NCI-H2196 (cell line): ENCODE results near the gene AP1M2.

ENCODE experiments used
- DNase-seq: peaks from one replicate; lab custom pipeline; 2025; ENCODE audit not compliant: unreplicated experiment; lab: John Stamatoyannopoulos, UW

Gene AP1M2

DNA sequence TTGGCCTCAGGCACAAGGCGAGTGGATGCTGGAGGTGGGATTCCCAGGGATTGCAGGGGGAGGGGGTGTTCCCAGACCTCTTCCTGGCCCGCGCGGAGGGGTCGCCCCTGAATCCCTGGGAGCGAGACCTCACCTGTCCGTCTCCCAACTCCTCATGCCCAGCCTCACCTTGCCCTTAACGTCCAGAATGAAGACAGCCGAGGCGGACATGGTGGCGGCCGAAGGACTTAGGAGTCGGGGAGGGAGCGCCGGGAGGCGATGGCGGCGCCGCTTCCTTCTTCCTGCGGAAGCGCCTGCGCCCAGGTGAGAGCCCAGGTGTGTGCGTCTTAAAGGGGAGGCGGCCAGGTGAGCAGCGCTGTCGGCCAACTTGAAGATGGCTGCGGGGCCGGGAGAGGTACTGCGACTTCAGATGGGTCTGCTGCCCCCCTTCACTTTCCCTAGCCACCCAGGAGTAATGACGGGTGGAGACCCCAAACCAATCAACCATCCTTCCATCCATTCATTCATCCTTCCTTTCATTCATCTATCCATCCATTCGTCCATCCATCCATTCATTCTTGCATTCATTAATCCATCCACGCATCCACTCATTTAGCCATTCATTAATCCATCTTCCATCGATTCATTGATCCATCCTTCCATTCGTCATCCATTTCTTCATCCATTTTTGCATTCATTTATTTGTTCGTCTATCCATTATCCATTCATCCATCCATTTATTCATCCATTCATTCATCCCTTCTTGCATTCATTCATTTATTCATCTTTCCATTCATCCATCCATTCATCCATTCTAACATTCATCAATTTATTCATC lies at the start of gene AP1M2:
TSS of gene AP1M2 (minus strand) at position 291 of the 817 bp plus-strand sequence. CDS start at position 210, 81 bp downstream.
- no peak for DNase-seq

- DNase-seq, result no peak
These were observed 49.3 kb upstream of the AP1M2 start for GRCh38 chr19:10636304-10636972.

DNA sequence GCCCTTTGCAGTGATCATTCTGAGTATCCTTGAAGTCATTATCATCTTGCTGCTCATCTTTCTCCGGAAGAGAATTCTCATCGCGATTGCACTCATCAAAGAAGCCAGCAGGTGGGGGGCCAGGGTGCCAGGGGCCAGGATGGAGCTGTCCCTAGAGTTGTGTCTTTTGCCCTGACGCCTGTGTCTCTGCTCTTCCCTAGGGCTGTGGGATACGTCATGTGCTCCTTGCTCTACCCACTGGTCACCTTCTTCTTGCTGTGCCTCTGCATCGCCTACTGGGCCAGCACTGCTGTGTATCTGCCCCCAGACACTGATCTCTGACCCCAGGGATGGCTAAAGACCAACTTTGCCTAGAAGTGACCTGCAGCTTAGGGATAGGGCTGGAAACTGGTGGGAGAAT lies 47.9 kb upstream of the AP1M2 start:
- DNase-seq, result no peak

DNA sequence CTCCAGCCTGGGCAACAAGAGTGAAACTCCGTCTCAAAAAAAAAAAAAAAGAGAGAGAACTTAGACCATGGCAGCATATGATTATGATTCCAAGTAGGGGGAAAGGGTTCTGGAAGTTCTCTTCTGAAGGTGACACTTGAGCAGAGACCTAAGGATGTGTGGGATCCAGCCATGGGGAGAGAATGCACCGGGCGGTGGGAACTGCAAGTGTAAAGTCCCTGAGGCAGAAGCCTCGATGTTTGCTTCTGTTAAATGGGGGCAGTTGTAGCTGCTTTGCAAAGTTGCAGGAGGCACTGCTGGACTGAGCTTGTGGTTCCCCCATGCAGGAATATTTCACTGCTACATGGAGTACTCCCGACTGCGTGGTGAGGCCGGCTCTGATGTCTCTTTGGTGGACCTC lies 47.3 kb upstream of the AP1M2 start:
- no peak for DNase-seq

DNA sequence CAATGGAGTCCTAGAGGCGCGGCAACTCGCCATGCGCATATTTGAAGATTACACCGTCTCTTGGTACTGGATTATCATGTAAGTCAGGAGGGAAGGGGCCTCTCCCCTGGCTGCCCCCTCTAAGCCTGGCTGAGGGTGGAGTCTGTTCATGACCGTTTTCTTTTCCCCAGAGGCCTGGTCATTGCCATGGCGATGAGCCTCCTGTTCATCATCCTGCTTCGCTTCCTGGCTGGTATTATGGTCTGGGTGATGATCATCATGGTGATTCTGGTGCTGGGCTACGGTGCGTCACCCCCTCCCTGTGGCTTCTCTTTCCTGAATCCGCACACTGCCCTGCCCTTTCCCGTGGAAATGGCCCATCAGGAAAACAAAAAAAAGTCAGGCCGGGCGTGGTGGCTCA lies 44.8 kb upstream of the AP1M2 start:
- DNase-seq, result no peak

- no peak for DNase-seq
These were observed 38.6 kb upstream of the AP1M2 start for GRCh38 chr19:10625762-10626138.

DNA sequence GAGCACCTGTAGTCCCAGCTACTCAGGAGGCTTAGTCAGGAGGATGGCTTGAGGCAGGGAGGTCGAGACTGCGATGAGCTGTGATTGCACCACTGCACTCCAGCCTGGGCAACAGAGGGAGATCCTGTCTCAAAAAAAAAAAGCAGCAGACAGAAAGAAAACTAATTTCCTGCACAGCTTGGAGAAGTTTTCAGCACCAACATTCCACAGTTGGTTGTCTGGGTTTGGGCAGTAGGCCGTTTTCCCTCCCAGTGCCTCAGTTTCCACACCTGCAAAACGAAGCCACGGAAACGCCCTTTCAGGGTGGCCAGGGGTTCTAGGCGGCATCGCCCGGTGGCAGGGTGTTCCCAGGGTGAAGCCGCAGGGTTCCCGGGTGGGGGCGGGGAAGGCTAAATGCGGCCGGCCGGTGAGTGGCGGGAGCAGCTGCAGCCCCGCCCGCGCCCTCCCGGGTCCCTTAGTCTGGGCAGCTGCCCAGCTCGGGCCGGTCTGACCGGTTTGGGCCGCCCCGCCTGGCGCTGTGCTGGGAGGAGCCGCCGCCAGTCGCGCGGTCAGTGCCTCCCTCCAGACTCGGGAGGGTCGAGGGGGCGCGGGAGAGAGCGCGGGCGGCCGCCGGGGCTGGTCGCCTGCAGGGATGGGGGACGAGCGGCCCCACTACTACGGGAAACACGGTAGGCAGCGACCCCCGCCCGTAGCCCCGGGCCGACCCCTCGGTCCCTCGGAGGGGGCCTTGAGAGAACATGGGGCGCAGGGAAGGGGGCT lies 38.1 kb upstream of the AP1M2 start, which contains the start of gene SLC44A2:
TSS of gene SLC44A2 (plus strand) at position 551 of the 759 bp plus-strand sequence. CDS start at position 632, 81 bp downstream.
- DNase-seq, result peak; percentile 92

DNA sequence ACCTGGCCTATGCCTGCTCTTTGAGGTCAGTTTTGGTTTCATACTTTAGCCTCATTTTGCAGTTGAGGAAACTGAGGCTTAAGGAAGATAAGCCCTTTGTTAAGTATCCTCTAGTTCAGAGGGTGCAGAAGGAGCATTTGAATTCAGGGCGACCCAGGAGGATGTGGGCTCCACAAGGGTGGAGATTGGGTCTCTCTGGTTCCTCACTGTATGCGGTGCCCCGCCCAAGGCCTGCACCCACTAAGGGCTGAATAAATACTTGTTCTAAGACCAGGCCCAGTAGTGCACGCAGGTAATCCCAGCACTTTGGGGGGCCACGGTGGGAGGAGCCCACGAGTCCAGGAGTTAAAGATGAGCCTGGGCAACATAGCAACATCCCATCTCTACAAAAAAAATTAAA lies 37.5 kb upstream of the AP1M2 start:
- DNase-seq, result no peak

DNA sequence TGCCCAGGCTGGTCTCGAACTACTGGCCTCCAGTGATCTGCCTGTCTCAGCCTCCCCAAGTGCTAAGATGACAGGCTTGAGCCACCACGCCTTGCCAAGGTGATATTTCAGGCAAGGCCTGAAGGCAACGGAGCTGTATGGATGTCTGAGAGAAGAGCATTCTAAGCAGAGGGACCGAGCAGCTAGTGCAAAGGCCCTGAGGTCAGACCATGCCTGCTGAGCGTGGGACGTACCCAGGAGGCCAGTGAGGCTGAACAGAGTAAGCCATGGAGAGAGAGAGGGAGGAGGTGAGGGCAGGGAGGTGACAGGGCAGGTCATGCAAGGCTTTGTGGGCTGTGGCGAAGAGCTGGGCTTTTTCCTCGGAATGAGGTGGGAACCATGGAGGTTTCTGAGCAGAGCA lies 34.9 kb upstream of the AP1M2 start:
- DNase-seq, result no peak

DNA sequence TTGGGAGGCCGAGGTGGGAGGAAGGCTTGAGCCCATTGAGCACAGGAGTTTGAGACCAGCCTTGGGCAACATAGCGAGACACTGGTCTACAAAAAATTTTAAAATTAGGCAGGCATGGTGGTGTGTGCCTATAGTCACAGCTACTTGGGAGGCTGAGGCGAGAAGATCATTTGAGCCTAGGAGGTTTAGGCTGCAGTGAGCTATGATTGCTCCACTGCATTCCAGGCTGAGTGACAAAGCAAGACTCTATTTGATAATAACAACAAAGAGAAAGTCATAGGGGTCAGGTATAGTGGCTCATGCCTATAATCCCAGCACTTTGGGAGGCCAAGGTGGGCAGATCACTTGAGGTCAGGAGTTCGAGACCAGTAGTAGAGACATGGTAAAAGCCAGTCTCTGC lies 33.7 kb upstream of the AP1M2 start:
- DNase-seq, result no peak

DNA sequence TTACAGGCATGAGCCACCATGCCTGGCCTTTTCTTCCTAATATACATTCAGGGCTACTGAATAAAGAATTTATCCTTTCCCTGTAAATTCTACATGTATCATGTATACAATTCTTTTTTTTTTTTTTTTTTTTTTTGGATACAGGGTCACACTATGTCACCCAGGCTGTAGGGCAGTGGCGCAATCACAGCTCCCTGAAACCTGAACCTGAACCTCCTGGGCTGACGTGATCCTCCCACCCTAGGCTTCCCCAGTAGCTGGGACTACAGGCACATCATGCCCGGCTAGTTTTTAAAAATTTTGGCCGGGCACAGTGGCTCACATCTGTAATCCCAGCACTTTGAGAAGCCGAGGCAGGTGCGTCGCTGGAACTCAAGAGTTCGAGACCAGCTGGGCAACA lies 31.7 kb upstream of the AP1M2 start:
- no peak for DNase-seq

DNA sequence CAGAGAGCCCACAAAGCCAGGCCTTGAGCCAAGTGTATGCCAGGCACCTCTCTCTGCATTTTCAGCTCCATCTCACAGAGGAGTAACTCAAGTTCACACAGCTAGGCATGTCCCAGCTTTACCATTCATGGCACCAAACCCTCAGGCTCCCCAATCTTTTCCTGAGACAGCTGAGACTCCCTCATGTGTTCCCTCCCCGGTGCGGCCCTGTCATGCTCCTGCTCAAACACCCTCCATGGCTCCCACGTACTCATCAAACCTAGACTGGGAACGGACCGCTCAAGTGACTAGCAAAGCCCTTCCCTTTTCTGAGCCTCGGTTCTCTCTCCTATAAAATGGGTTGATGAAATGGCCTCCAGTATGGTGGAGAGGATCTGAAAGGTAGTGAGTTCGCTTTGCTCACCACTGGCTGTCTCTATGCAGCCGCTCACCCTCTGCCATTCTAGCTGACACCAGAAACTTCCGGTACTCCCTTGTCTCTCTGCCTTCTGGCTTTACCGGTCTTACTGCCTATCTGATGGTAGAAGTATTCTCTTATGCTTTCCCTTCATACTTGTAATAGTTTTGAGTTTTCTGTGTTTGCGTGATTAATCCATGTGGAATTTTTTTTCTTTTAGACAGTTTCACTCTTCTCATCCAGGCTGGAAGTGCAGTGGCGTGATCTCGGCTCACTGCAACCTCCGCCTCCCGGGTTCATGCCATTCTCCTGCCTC lies 30.5 kb upstream of the AP1M2 start:
- DNase-seq, result no peak

DNA sequence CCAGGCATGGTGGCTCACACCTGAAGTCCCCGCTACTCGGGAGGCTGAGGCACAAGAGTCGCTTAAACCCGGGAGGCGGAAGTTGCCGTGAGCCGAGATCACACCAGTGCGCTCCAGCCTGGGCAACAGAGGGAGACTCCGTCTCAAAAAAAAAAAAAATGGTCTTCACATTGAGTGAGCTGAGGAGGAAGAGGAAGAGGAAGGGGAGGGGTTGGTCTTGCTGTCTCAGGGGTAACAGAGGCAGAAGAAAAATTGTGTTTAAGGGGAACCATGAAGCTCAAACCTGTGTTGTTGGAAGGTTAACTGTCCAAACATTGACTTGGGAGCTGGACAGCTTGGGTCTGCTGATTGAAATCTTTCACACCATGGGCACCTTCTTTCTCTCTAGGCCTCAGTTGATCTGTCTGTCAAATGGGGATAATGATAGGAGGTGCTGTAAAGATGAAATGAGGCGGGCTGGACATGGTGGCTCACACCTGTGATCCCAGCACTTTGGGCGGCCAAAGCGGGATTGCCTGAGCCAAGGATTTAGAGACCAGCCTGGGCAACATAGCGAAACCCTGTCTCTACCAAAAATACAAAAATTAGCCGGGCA lies 28.4 kb upstream of the AP1M2 start:
- DNase-seq, result no peak

- no peak for DNase-seq
These were observed 25.5 kb upstream of the AP1M2 start for GRCh38 chr19:10612499-10613119.

- no peak for DNase-seq
These were observed 24.8 kb upstream of the AP1M2 start for GRCh38 chr19:10611907-10612306.

- DNase-seq, result no peak
These were observed 17.4 kb upstream of the AP1M2 start for GRCh38 chr19:10604460-10604980.

DNA sequence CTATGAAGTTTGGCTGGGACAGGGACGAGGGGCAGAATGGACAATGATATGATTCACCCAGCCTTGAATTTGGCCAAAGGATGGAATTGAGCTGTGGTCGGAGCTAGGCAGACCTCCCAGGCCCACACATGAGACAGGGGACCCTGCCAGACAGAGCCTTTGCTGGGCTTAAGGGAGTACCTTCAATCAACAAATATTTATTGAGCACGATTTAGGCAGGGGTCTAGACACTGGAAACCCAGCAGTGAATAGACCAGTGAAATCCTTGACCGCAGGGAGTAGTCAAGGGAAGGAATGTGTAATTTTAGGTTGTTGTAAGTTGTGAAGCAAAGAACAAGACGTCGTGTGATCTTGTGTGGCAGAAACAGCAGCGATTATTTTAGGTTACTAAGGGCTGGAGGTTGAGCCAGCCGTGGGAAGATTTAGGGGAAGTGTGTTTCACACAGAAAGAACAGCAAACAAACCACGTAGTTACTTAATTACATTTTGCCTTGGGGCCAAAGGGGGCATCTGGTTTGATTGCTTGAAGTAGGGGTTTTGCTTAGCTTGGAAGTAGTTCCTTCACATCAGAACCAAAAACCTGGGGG lies 16.9 kb upstream of the AP1M2 start:
- no peak for DNase-seq

DNA sequence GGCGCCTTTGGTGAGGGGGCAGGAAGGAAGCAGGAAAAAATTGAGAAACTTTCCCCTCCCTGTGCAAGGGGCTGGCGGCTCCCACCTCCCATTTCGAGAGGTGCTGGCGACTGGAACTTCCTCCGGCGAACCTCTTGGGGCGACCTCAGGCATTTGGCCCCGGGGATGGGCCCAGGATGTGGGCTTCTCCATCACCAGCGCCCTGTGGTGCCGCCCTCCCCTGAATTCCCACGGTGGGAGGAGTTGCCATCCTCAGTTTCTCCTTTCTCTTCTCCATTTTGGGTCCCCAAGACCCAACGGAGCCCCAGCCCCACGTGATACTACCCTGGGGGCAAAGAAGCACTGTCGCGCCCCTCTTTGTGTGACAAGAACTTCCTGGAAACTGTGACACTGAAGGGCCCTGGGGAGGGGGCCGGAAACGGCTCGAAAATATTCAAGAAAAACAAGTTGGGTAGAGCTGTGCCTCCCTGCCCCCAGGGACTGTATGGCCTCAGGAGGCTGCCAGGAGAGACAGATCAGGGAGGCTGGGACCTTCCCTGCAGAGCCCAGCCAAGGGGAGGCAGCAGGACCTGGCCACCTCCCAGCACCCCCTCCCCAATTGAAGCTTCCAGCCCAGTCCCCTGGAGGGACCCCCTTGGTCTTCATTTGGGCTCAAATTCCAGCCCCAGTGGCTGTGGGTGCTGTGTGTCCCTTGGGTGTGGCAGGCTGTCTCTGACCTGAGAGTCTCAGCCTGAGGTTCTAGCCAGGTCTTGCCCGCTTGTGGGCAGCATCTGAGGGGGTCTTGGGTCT lies 16.2 kb upstream of the AP1M2 start:
- DNase-seq, result no peak
